IPS DF 19.7 (cell line): ENCODE measurements around the gene SLC6A3.

Experiments
- DNase-seq: peaks from one replicate; pipeline ENCODE4 v3.0.0-alpha.2; 2013; ENCODE audit warnings: low read depth, low spot score

Gene SLC6A3

GRCh38 chr5:1445313-1445688, at the start of gene SLC6A3:
SLC6A3 (minus strand) TSS chr5:1445440; CDS start chr5:1443197, 2,243 bp downstream.
- DNase-seq, result no peak

DNA sequence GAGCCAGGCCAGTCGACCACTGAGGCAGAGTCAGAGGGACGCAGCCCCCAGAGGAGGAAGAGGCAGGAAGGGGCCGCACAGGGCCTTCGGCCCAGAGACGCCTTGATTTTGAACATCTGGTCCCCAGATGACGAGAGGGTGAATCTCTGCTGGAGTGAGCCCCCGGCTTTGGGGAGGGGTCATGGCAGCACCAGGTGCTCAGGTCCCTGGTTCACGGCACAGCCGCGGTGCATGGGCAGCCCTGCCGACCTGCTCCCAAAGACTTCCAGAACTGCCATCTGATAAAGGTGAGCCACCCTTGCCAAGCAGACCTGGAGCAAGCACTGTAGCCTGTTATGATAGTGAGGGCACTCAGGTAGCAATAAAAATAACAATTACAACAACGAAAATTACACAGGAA, 48.7 kb upstream of the SLC6A3 start:
- DNase-seq, result no peak

DNA sequence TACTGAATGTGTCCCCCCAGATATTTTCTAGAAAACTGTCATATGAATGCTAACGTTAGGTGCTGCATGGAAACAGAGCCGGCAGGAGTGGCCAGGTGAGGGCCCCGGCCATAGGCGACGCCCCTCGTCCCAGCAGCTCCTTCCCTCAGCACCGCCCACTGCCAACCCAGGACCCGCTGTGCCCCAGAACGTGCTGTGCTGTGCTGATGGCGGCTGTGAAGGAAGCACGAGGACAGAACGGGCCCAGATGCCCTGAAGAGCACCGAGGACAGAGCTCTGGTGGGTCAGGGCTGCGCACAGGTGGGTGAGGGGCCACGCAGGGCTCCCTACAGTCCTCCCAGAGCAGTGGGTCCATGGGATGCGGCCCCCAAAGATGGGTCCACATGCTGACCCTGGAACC, 48.2 kb upstream of the SLC6A3 start:
- no peak for DNase-seq

- no peak for DNase-seq
Measured at GRCh38 chr5:1492757-1493156, 47.5 kb upstream of the SLC6A3 start.

DNA sequence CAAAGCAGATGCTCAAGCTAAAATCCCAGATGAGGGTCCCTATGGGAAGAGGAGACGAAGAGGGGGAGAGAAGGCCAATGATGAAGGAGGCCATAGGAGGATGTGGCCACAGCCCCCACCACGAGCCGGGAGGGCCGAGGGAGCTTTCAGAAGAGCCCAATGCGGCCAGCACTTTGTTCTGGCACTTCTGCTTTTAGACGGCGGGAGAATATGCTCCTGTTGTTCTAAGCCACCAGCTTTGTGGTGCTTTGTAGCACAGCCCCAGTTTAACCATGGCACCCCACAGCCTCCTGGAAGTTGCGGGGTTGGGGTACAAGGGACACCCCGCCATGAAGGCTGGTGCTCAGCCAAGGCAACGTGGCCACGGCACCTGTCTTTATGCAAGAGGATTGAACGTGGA, 45.1 kb upstream of the SLC6A3 start:
- DNase-seq, result no peak

- no peak for DNase-seq
Measured at GRCh38 chr5:1489754-1490153, 44.5 kb upstream of the SLC6A3 start.

- no peak for DNase-seq
Measured at GRCh38 chr5:1488882-1489680, 43.8 kb upstream of the SLC6A3 start.

DNA sequence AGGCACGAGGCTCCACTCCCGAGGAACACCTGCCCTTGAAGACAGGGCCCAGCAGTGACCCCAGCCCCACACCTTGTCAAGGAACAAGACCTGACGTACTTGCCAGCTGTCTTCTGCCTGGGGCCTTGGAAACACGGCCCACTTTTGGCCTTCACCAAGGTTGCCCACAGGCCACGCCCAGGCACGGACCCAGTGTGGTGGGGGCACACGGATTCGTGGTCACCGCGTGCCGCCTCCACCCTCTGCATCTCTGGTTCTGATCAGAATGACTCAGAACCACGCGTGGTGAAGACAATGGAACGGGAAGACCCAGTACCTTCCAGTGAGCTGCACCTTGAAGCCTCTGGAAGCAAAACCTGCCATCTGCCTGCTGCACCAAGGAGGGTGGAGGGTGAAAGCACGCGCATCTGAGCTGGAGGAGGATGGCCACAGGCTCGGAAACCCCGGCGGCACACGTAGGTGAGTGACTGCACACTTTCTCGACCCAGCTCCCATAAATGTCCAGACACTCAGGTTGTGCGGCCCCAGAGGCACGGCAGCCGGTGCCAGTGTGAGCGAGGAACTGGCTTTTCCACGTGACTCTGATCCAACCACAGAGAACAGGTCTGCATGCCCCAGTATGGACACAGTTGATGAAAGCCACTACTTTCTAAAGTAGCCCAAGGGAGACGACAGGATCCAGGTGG, 42.0 kb upstream of the SLC6A3 start:
- no peak for DNase-seq

GRCh38 chr5:1486271-1486670, 41.0 kb upstream of the SLC6A3 start:
- no peak for DNase-seq

GRCh38 chr5:1485579-1486118, 40.4 kb upstream of the SLC6A3 start:
- DNase-seq, result no peak

GRCh38 chr5:1484730-1485578, 39.7 kb upstream of the SLC6A3 start:
- no peak for DNase-seq

- DNase-seq, result no peak
Measured at GRCh38 chr5:1483856-1484729, 38.9 kb upstream of the SLC6A3 start.

DNA sequence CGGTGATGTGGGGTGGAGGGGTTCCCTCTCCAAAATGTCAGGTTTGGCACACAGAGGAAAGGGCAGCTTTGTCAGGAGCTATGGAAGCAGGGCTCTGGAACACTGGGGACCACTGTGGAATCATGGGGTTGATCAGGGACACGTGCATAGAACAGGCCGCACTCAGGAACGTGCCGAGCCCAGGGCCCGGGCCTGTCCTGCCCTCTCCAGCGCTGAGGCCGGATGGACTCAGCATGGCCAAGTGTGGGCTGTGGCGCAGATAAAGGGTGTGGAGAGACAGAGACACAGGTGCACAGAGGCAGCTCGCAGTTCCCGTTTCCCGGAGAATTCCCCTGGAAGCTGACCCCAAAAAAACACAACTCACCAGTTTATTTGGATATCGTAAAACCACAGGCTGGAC, 37.8 kb upstream of the SLC6A3 start:
- DNase-seq, result no peak

GRCh38 chr5:1481959-1482331, 36.7 kb upstream of the SLC6A3 start:
- no peak for DNase-seq

- no peak for DNase-seq
Measured at GRCh38 chr5:1481266-1481958, 36.2 kb upstream of the SLC6A3 start.

DNA sequence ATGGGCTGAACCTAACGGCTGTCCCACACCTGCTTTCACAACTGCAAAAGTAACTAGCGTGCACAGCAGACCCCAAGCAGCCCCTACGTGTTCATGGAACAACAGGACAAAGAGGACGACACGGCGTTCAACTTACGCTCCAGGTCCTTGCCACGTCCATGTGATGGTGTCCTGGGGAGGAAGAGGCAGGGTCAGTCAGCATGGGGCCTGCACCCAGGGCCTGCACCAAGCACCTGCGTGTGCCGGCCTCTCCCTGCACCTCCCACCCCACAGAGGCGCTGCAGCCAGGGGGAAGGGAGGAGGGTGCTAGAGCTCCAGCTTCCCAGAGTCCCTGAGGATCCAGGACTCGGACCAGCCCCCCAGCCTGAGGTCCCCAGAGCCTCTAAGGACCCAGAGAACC, 35.6 kb upstream of the SLC6A3 start:
- DNase-seq, result no peak

GRCh38 chr5:1480217-1480616, 35.0 kb upstream of the SLC6A3 start:
- no peak for DNase-seq

DNA sequence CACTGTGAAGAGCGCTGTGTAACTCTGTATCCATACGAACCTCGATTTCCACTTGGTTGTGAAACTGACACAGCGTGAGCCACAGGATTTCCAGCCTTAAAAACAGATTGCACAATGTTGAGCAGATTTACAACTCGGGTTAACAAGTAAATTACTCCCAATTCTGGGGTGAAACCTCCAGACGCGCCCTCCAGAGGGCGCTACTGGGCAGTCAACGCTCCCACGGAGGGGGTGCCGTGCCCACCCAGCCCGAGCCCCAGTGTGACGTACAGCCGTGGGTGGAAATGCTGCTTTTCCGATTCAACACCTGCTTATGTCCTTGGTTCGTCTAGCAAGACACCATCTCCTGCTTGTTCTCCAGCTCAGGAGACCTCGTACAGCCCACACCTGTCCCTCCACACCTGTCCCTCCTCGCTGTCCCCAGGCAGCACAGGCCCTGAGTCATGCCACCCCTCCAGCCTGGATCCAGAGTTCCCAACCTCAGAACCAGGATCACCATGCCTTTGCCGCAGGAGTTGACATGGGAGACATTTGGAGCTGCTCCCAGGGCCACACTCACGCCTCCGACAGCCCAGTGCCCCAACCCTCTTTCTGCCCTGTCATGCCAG, 34.4 kb upstream of the SLC6A3 start:
- DNase-seq, result no peak

DNA sequence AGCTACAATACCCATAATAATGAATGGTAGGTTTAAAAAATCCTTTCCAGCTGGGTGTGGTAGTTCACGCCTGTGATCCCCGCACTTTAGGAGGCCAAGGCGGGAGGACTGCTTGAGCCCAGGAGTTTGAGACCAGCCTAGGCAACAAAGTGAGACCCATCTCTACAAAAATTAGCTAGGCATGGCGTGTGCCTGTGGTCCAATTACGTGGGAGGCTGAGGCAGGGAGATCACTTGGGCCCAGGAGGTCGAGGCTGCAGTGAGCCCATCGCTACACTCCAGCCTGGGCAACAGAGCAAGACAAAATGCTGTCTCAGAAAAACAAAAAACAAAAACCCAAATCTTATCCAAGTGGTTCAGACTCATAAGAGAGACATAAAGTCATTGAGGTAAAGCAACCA, 33.8 kb upstream of the SLC6A3 start:
- no peak for DNase-seq
